Transverse colon (tissue), 4 donors: ENCODE measurements around the gene OXNAD1.

Source experiments
- CTCF ChIP-seq, 5 experiments: fragments of 200-600 bp in 3 of 5; fragments of 450-650 bp in 2 of 5; sonication (generic) in 3 of 5; IDR thresholded peaks; 1 replicate in 2 of 5; 2 replicates in 3 of 5; pipeline ENCODE4 v1.5.1; 2016 to 2017; ENCODE audit warnings: antibody characterized with exemption in 5 of 5, inconsistent platforms in 3 of 5, mild to moderate bottlenecking in 2 of 5, moderate library complexity in 1 of 5
- EP300 ChIP-seq: sonication (generic); formaldehyde crosslinking; IDR thresholded peaks from one replicate; pipeline ENCODE4 v1.6.1; 2017; ENCODE audit warnings: antibody characterized with exemption, low read depth
- POLR2A ChIP-seq: fragments of 450-650 bp; IDR thresholded peaks from one replicate; pipeline ENCODE4 v1.6.1; 2016; ENCODE audit warnings: antibody characterized with exemption, mild to moderate bottlenecking, moderate library complexity
- POLR2AphosphoS5 ChIP-seq, 3 donors: sonication (generic); formaldehyde crosslinking; IDR thresholded peaks; one replicate each; pipeline ENCODE4 v1.6.1; 2016; ENCODE audit warnings: antibody characterized with exemption in 3 of 3

DNA sequence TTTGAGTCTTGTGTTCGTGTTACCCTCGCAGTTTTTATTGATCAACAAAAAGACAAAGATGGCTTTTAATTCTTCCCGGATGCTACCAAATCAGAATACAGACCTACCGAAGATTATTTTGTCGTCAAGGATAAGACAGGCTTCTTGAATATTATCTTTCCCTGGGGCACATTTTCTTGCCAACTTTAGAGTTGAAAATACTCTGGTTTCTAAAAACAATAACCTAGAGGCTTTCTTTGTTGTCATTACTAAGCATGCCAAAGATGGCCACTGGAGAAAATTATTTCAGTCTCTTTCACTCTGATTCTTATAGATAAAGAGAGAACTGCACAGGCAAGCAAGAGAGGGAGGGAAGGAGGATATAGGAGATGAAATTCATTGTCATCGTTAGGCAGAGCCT is 33.9 kb downstream of the OXNAD1 start:
- TF ChIP-seq POLR2AphosphoS5 (IDR thresholded peaks at IDR 0.05), result no peak
- no peak for TF ChIP-seq CTCF (IDR thresholded peaks at IDR 0.05)
- TF ChIP-seq POLR2A, result no peak
- no peak for TF ChIP-seq EP300
